VCaP (cell line): ENCODE measurements around the gene WNT5B.

Experiments
- H3K27ac ChIP-seq: fragments of 450-650 bp; 2 replicates; pipeline ENCODE4 v1.5.1; 2017
- CTCF ChIP-seq: fragments of 450-650 bp; conservative IDR thresholded peaks from 2 replicates; pipeline ENCODE4 v1.5.1; 2017; ENCODE audit warnings: mild to moderate bottlenecking, moderate library complexity

The WNT5B gene

DNA sequence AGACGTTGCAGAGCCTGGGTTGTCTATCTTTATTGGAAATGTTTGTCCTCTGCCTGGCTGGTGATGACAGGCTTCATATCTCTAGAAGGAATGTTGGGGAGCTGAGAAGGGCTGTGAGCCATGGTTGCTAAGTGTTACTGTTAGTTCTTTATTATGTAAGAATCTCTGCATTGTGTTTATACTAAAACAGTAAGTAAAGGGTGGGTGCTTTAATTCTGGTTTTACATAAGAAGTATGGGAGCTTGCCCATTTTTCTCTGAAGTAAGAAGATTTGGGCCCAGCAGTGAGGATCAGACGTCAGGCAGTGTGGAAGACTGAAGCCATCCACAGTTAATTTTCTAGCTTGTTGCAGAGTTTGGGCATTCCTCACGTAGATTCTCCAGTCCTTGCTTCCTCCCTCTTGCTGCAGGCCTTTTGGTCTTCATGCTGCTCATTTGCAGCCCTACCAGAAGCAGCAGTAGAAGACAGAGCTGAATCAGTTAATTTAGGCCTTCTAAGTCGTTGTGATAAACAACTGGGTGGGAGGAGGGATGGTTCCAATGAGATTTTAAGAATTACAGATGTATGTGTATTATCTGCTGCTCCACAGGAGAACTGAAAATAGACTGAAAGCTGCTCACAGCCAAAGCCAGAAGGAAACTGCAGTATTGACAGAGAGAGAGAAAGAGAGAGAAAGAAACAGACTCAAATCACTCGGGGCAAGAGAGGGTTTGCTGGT, 21.4 kb downstream of the WNT5B start:
- no peak overlapping the region; the same call in 1 of the 2 replicates for H3K27ac ChIP-seq
- TF ChIP-seq CTCF: no peak

- no peak for TF ChIP-seq CTCF
- H3K27ac ChIP-seq: no peak overlapping the region
These were observed 21.9 kb downstream of the WNT5B start for GRCh38 chr12:1650978-1651361.

DNA sequence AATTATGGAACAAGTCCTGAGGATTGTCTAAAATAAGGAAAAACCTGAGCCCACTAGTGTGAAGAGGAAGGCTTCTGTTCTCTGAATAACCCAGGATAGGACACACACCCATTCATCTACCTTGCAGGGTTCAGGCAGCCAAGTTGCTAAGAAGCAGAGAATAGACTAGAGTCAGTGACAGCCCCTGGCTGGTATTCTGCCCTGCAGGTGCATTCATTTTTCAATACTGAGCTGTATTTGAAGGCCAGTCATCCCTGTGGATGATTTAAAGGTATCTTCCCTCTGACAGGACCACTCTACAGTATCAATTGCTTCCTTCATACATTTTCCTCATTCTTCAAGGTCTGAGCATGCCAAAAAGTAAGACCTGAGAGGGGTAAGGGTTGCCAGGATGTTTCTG, 22.9 kb downstream of the WNT5B start:
- no peak for TF ChIP-seq CTCF
- H3K27ac ChIP-seq: no peak overlapping the region

DNA sequence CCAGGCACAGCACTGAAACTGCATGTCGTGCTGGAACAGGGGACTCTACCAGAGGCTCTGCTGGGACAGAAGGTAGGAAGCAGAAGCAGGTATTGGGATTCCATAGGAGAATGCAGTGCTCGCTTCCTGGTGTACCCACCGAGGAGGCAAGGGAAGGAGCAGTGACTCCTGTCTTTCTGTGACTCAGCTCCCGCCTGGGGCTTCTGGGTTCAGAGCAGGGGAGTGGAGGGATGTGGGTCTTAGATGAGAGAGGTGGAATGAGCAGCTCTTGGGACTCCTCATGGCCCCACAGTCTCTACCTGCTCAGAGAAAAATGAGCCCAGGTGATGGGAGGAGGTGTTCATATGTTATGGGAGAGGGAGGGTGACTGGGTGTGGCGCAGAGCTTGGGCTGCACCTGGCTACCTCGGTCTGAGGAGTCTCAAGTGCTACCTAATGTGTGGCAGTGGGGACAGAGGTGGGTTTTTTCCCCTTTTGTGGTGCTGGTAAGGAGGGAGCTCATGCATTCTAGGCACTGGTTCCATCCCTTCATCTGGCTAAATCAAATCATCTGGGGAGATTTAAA, 26.3 kb downstream of the WNT5B start:
- TF ChIP-seq CTCF: no peak
- H3K27ac ChIP-seq: no peak overlapping the region

DNA sequence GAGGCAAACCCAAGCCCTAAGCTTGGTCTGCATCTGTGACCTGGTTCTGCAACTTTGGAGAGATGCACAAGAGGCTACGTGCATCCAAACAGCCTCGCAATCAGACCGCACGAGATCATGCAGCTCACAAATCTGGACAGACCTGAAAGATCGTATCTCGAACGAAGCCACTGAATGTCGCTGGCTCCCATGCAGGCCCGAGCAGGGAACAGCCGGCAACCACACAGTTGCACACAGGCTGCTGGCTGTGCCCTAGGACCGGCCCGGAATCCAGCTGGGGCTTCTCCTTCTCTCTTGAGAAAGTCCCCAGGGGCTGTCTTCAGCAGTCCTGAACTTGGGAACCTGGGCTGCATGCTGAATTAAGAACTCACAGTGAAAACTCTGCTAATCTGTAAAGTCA, 27.9 kb downstream of the WNT5B start:
- no peak overlapping the region for H3K27ac ChIP-seq
- no peak for TF ChIP-seq CTCF

- H3K27ac ChIP-seq: no peak overlapping the region
- no peak for TF ChIP-seq CTCF
These were observed 28.7 kb downstream of the WNT5B start for GRCh38 chr12:1657688-1658087.

GRCh38 chr12:1660304-1661187, 31.5 kb downstream of the WNT5B start:
- TF ChIP-seq CTCF: no peak
- no peak overlapping the region for H3K27ac ChIP-seq
